ENCODE data around the gene LZTS2.

LZTS2 gene

GRCh38 chr10:101035916-101036702, 36.5 kb downstream of the LZTS2 start:
- no peak for DNase-seq

- DNase-seq, result no peak
These were observed 37.1 kb downstream of the LZTS2 start for GRCh38 chr10:101036726-101037125.

GRCh38 chr10:101038484-101038883, 38.9 kb downstream of the LZTS2 start:
- DNase-seq, result no peak

GRCh38 chr10:101040061-101040460, 40.5 kb downstream of the LZTS2 start:
- no peak for DNase-seq

GRCh38 chr10:101040851-101041250, 41.2 kb downstream of the LZTS2 start:
- DNase-seq, result no peak

GRCh38 chr10:101041252-101041761, 41.7 kb downstream of the LZTS2 start:
- DNase-seq, result peak; percentile 45

- DNase-seq, result no peak
These were observed 42.5 kb downstream of the LZTS2 start for GRCh38 chr10:101042118-101042517.

- peak; percentile 85 for DNase-seq
These were observed 43.2 kb downstream of the LZTS2 start for GRCh38 chr10:101042667-101043362.

GRCh38 chr10:101043363-101043707, 43.7 kb downstream of the LZTS2 start:
- DNase-seq, result no peak

- no peak for DNase-seq
These were observed 44.5 kb downstream of the LZTS2 start for GRCh38 chr10:101044117-101044516.

GRCh38 chr10:101046332-101047238, 47.0 kb downstream of the LZTS2 start:
- no peak for DNase-seq

- DNase-seq, result no peak
These were observed 47.7 kb downstream of the LZTS2 start for GRCh38 chr10:101047268-101047667.

GRCh38 chr10:101047961-101048892, 48.6 kb downstream of the LZTS2 start:
- no peak for DNase-seq

- no peak for DNase-seq
These were observed 50.8 kb downstream of the LZTS2 start for GRCh38 chr10:101050208-101051069.

GRCh38 chr10:101052285-101052684, 52.7 kb downstream of the LZTS2 start:
- no peak for DNase-seq

GRCh38 chr10:101053516-101053915, 53.9 kb downstream of the LZTS2 start:
- no peak for DNase-seq

- DNase-seq, result no peak
These were observed 54.7 kb downstream of the LZTS2 start for GRCh38 chr10:101054351-101054750.

GRCh38 chr10:101054876-101055275, 55.3 kb downstream of the LZTS2 start:
- no peak for DNase-seq

GRCh38 chr10:101055411-101055810, 55.8 kb downstream of the LZTS2 start:
- DNase-seq, result no peak

GRCh38 chr10:101056365-101057151, 57.0 kb downstream of the LZTS2 start:
- no peak for DNase-seq
